Adrenal gland (tissue), 12 donors: ENCODE data around the gene EFNA3. TPM values are rescaled to one million over a fixed set of nuclear protein-coding genes. Genes with fewer than 3 reads are reported as not detected.

ENCODE experiments used
- DNase-seq, 7 donors: peaks; one replicate each; pipeline ENCODE4 v3.0.0-alpha.2; 2019 to 2020
- H3K27ac ChIP-seq, 5 donors: fragments of 200-600 bp; sonication (generic) in 4 of 5; 1 replicate in 3 of 5; 2 replicates in 2 of 5; pipeline versions ENCODE4 v1.5.1 to v1.8.0; 2016 to 2020; ENCODE audit warnings: mild to moderate bottlenecking in 1 of 5
- H3K27me3 ChIP-seq: fragments of 200-600 bp; 2 replicates; pipeline ENCODE4 v1.8.0; 2021
- H3K36me3 ChIP-seq, 2 donors: fragments of 200-600 bp; replicated peaks in 1 of 2; 1 replicate in 1 of 2; 2 replicates in 1 of 2; pipeline versions ENCODE4 v1.5.1 to v1.8.0; 2018 to 2022
- H3K4me1 ChIP-seq, 2 donors: fragments of 200-600 bp; replicated peaks in 1 of 2; 1 replicate in 1 of 2; 2 replicates in 1 of 2; pipeline versions ENCODE4 v1.5.1 to v1.8.0; 2018 to 2021
- H3K4me3 ChIP-seq, 4 donors: fragments of 200-600 bp; sonication (generic) in 3 of 4; one replicate each; pipeline ENCODE4 v1.5.1; 2016 to 2018
- H3K9me3 ChIP-seq, 3 donors: fragments of 200-600 bp; sonication (generic) in 1 of 3; replicated peaks in 1 of 3; 1 replicate in 2 of 3; 2 replicates in 1 of 3; pipeline versions ENCODE4 v1.5.1 to v1.8.0; 2016 to 2021
- CTCF ChIP-seq, 6 experiments: fragments of 450-650 bp in 4 of 6; fragments of 200-600 bp in 2 of 6; sonication (generic) in 1 of 6; IDR thresholded peaks; 1 replicate in 5 of 6; 2 replicates in 1 of 6; pipeline versions ENCODE4 v1.5.1 to v1.8.0; 2016 to 2021; ENCODE audit warnings: antibody characterized with exemption in 6 of 6, mild to moderate bottlenecking in 2 of 6, moderate library complexity in 1 of 6
- POLR2A ChIP-seq, 2 donors: fragments of 450-650 bp; IDR thresholded peaks; one replicate each; pipeline ENCODE4 v1.6.1; 2017; ENCODE audit warnings: antibody characterized with exemption in 2 of 2, mild to moderate bottlenecking in 2 of 2, moderate library complexity in 1 of 2
- WGBS, 4 donors: extraction: QIAGEN DNeasy Blood & Tissue Kit in 2 of 4; methylation state at CpG; one replicate each; pipeline versions ENCODE4 v1.1.5 to v1.1.7; 2013 to 2017; 5-methylcytosine and 5-hydroxymethylcytosine counted together
- intact Hi-C, 2 donors: fragments of 100-400 bp; cut with DNase I; formaldehyde crosslinking; loops; one replicate each; pipeline versions ENCODE4 v1.14.1 to v1.15.0; 2022 to 2023
- polyA plus RNA-seq, 3 donors: library from polyadenylated mRNA; stranded (reverse); fragments of 200-250 nt in 2 of 3; fragments of 350-450 nt in 1 of 3; fragmentation: Illumina TruSeq in 1 of 3; extraction: RNeasy Lipid Tissue Mini Kit (QIAGEN cat#74804) in 1 of 3; gene quantifications; one replicate each; pipeline ENCODE4 v1.2.3, GENCODE V29; 2013 to 2014
- total RNA-seq, 9 donors: library from RNA; depleted of rRNA in 4 of 9; stranded (reverse); fragments of >200 nt in 4 of 9; fragments of 120-200 nt in 1 of 9; fragmentation: NEBNext Ultra II Directional in 1 of 9; extraction: Animal tissue kit (Norgen Biotek cat#: 25700) in 1 of 9; gene quantifications; one replicate each; pipeline versions ENCODE4 v1.1.0 to v1.2.4, GENCODE V29; 2013 to 2023
- donor health status: healthy with polysubstance abuse.
- donor health status: Bipolar disorder and iron deficiency.
- donor health status: DM: yes; HTN: yes; CAD: no.
- donor health status: DM: no; HTN: no; CAD: no.
- donor health status: DM: no; HTN: no; CAD: no.
- donor health status: DM: yes; HTN: yes; CAD: no.

EFNA3 gene
- total and polyA plus RNA-seq, 12 donors = 1.4 to 7.3 (median 3.3) TPM

- H3K27me3 ChIP-seq = no peaks in the 10 kb centered on the region
- 38 to 58% (median 51%) methylated on average over 1 of the region's 1 CpG; no CpG with 5 or more reads in 1 of the 4 donors for WGBS, 4 donors
- no peak for TF ChIP-seq CTCF (IDR thresholded peaks at IDR 0.05)
- TF ChIP-seq POLR2A (IDR thresholded peaks at IDR 0.05) = no peak
- H3K9me3 ChIP-seq = no peaks in the 10 kb centered on the region
- peaks cover 24 to 36% of the 10 kb centered on the region in 2 donors for H3K4me1 ChIP-seq
- peaks cover 0 to 33% of the 10 kb centered on the region in 2 donors for H3K36me3 ChIP-seq
- H3K27ac ChIP-seq = peak overlapping the region in 4 of 5 donors; percentile 95 to 100 (median 99)
- peak overlapping the region in 1 of 4 donors; percentile 71 for H3K4me3 ChIP-seq
- intact Hi-C loops = no loop called here
- DNase-seq = no peak
Measured at GRCh38 chr1:155134322-155134721, 55.7 kb downstream of the EFNA3 start.

GRCh38 chr1:155134880-155135414, 56.3 kb downstream of the EFNA3 start:
- Histone ChIP-seq H3K36me3 (peaks cover 0 to 33% of the 10 kb centered on the region in 2 donors), H3K4me1 (peaks cover 25 to 37% of the 10 kb centered on the region in 2 donors)
- intact Hi-C loops = no loop called here

GRCh38 chr1:155135415-155136028, 56.9 kb downstream of the EFNA3 start, which contains the start of gene SLC50A1:
Gene SLC50A1 (plus strand): TSS chr1:155135852. CDS start chr1:155135912, 60 bp downstream.
- peak; percentile 95 to 97 (median 96) for DNase-seq
- Histone ChIP-seq H3K4me1 (peaks cover 25 to 36% of the 10 kb centered on the region in 2 donors), H3K9me3 (no peaks in the 10 kb centered on the region), H3K27me3 (no peaks in the 10 kb centered on the region), H3K36me3 (peaks cover 0 to 33% of the 10 kb centered on the region in 2 donors), H3K27ac (peak within 1 kb of the TSS; percentile 95 to 100 (median 99)), H3K4me3 (peak within 1 kb of the TSS; percentile 39 to 91 (median 62))
- TF ChIP-seq CTCF (IDR thresholded peaks at IDR 0.05) = peak; percentile 18 to 75 (median 58)
- peak; percentile 70 to 97 for TF ChIP-seq POLR2A (IDR thresholded peaks at IDR 0.05)
- intact Hi-C loops = no loop called here
- WGBS, 4 donors = 0% methylated on average over 39 to 52 of the region's 52 CpGs

More at GRCh38 chr1:155134880-155135414, 56.3 kb downstream of the EFNA3 start:
- Histone ChIP-seq H3K9me3 (no peaks in the 10 kb centered on the region), H3K27me3 (no peaks in the 10 kb centered on the region), H3K4me3 (peak overlapping the region in 2 of 4 donors; percentile 54 to 71), H3K27ac (peak overlapping the region; percentile 95 to 100 (median 99))
- 5 to 6% (median 6%) methylated on average over 14 to 18 of the region's 18 CpGs for WGBS, 4 donors
- DNase-seq = peak; percentile 90 to 98 (median 97)
- TF ChIP-seq CTCF (IDR thresholded peaks at IDR 0.05) = no peak
- TF ChIP-seq POLR2A (IDR thresholded peaks at IDR 0.05) = peak in 1 of 2 donors; percentile 70

GRCh38 chr1:155136748-155137147, 58.1 kb downstream of the EFNA3 start:
- WGBS, 4 donors = 28 to 49% (median 41%) methylated on average over 5 to 6 of the region's 6 CpGs

More at GRCh38 chr1:155136748-155137147, 58.1 kb downstream of the EFNA3 start:
- intact Hi-C loops = no loop called here
- Histone ChIP-seq H3K27ac (peak overlapping the region; percentile 95 to 100 (median 99)), H3K9me3 (no peaks in the 10 kb centered on the region), H3K4me3 (peak overlapping the region in 2 of 4 donors; percentile 54 to 71), H3K36me3 (peaks cover 0 to 26% of the 10 kb centered on the region in 2 donors), H3K4me1 (peaks cover 25 to 36% of the 10 kb centered on the region in 2 donors), H3K27me3 (no peaks in the 10 kb centered on the region)
- DNase-seq = no peak
- no peak for TF ChIP-seq POLR2A (IDR thresholded peaks at IDR 0.05)
- TF ChIP-seq CTCF (IDR thresholded peaks at IDR 0.05) = no peak
